K562 treated with DMSO at 1 percent for 24 hours (cell line): ENCODE data around the gene CASQ2. TPM values are rescaled to one million over a fixed set of nuclear protein-coding genes. Genes with fewer than 3 reads are reported as not detected.

Experiments used
- total RNA-seq: library from RNA; unstranded; fragments of 300-600 nt; gene quantifications from 2 replicates; pipeline ENCODE4 v1.2.3, GENCODE V29; 2022; ENCODE audit warnings: low read depth; ENCODE audit not compliant: insufficient read depth

The CASQ2 gene
- total RNA-seq = not detected in 2 replicates

DNA sequence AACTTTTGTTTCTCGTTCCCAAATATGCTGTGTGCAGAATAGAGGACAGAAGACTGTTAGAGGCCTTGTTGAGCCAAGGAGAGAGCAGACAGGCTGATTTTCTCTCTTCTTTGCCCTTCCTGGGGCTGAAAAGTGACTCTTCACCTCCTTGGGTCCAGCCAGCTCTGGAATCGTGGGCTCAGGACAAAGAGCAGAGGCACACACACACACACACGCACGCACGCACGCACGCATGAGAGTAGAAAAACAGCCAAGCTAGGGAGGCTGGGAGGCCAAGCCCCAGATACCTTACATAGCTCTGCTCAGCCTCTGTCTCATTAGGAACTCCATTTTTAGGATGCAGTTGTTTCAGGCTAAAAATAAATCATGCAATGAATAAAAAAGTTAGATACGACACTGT lies at the start of gene CASQ2:
Gene CASQ2, minus strand, starts transcription at position 166 of the 400 bp plus-strand sequence. CDS start 173 bp downstream, outside the sequence.

Other genes starting within 250 kb of the CASQ2 start
- gene VANGL1, start 126.7 kb downstream of the CASQ2 start, total RNA-seq = 10.0 and 10.3 TPM in 2 replicates
- not detected in 2 replicates for gene NHLH2, start 72.4 kb upstream of the CASQ2 start, total RNA-seq
- 1.3 and 1.5 TPM in 2 replicates for gene SLC22A15, start 207.8 kb upstream of the CASQ2 start, total RNA-seq